CD4-positive, CD25-positive, alpha-beta regulatory T cell (primary cell): ENCODE measurements around the gene HS3ST4. TPM values are rescaled to one million over a fixed set of nuclear protein-coding genes. Genes with fewer than 3 reads are reported as not detected.

ENCODE experiments used
- ATAC-seq, 2 donors: fragments of 150-1000 bp; cut with Tn5 transposase; one replicate each; pipeline ENCODE4 v1.10.0; 2021; ENCODE audit warnings: low read depth in 2 of 2, moderate number of reproducible peaks in 2 of 2, moderate library complexity in 1 of 2
- DNase-seq, 3 donors: peaks; one replicate each; pipeline versions ENCODE4 v3.0.0 to v3.0.0-alpha.2; 2012 to 2022; ENCODE audit warnings: mixed read lengths in 1 of 3
- H3K27ac ChIP-seq: one replicate; pipeline ENCODE4 v1.7.0; 2013; ENCODE audit warnings: mild to moderate bottlenecking, low read length; ENCODE audit not compliant: insufficient read depth, poor library complexity, severe bottlenecking
- H3K27me3 ChIP-seq: one replicate; pipeline ENCODE4 v1.7.0; 2013; ENCODE audit warnings: low read length; ENCODE audit not compliant: control insufficient read depth, insufficient read depth
- H3K36me3 ChIP-seq: one replicate; pipeline ENCODE4 v1.7.0; 2013; ENCODE audit warnings: mild to moderate bottlenecking, low read length, moderate library complexity; ENCODE audit not compliant: control insufficient read depth, insufficient read depth
- H3K4me1 ChIP-seq: 2 replicates; pipeline ENCODE4 v1.7.0; 2013; ENCODE audit warnings: mild to moderate bottlenecking, low read length; ENCODE audit not compliant: insufficient read depth, control insufficient read depth, poor library complexity, severe bottlenecking
- H3K4me3 ChIP-seq: one replicate; pipeline ENCODE4 v1.7.0; 2013; ENCODE audit warnings: low read depth, mild to moderate bottlenecking, low read length, moderate library complexity
- H3K9me3 ChIP-seq, 2 experiments: 1 replicate in 1 of 2; 2 replicates in 1 of 2; pipeline ENCODE4 v1.7.0; 2013; ENCODE audit warnings: low read length in 2 of 2, mild to moderate bottlenecking in 1 of 2, moderate library complexity in 1 of 2; ENCODE audit not compliant: control insufficient read depth in 2 of 2
- H3K27ac Mint-ChIP-seq, 3 donors: one replicate each; pipeline ENCODE4 v1.8.0; 2020 to 2022; ENCODE audit warnings: mild to moderate bottlenecking in 3 of 3, mixed read lengths in 3 of 3, moderate library complexity in 2 of 3
- H3K27me3 Mint-ChIP-seq: one replicate; pipeline ENCODE4 v1.8.0; 2022; ENCODE audit warnings: mild to moderate bottlenecking, mixed read lengths
- H3K36me3 Mint-ChIP-seq: one replicate; pipeline ENCODE4 v1.8.0; 2020; ENCODE audit warnings: mixed read lengths
- H3K4me1 Mint-ChIP-seq, 4 donors: one replicate each; pipeline ENCODE4 v1.8.0; 2020 to 2022; ENCODE audit warnings: mixed read lengths in 4 of 4, mild to moderate bottlenecking in 1 of 4
- H3K4me3 Mint-ChIP-seq, 4 donors: one replicate each; pipeline ENCODE4 v1.8.0; 2020 to 2022; ENCODE audit warnings: mild to moderate bottlenecking in 4 of 4, mixed read lengths in 4 of 4, moderate library complexity in 3 of 4
- H3K9me3 Mint-ChIP-seq, 7 donors: one replicate each; pipeline ENCODE4 v1.8.0; 2020 to 2022; ENCODE audit warnings: mixed read lengths in 7 of 7, mild to moderate bottlenecking in 3 of 7, moderate library complexity in 2 of 7
- polyA plus RNA-seq, 4 donors: library from polyadenylated mRNA; unstranded; fragments of 300-500 nt; fragmentation: Illumina TruSeq; gene quantifications; one replicate each; pipeline ENCODE4 v1.2.3, GENCODE V29; 2021
- total RNA-seq: library from RNA; stranded (reverse); gene quantifications from one replicate; pipeline ENCODE4 v1.2.3, GENCODE V29; 2022

Gene HS3ST4
- total and polyA plus RNA-seq, 5 donors from 2014 or later = not detected

DNA sequence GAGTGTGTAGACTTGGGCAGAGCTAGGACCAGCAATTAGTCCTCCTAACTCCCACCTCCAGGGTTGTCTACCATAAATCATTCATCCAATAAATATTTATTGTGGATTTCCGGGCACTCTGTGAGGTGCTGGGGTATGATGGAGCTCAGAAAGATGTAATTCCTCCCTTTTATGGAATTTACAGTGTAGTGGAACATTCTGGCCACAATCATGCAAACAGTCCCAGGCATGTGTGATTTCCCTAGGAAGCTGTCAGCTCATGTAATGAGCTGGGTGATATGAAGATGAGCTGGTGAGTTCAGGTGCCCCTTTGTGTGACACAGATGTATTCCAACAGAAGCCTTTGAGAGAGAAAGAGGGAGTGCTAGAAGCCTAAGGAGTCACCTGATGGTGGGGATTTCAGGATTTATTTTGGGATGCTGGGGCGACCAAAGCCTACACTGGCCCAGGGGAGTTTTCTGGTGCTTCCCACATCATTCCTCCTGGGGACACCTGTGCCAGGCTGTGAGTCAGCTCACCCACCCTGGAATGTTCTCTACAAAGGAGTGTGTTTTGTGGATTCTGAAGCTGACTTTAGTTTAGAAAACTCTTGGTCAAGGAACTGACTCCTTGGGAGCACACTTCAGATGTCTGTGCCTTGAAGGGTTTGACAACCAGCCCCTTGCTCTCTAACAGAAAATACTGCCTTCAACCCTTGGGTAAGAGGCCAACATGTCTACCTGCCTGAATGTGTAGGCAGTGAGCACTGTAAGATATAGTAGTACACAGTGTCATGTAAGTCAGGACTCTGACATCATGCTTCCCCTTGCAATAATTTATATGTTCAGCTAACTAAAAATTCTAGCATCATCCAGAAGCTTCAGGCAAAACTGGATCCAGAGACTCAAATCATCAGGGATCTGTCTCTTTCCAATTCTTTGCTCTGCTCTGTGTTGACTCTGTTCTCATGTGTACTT lies 42.9 kb downstream of the HS3ST4 start:
- H3K4me1 Mint-ChIP-seq = no peaks in the 10 kb centered on the region
- no peak overlapping the region for H3K27ac Mint-ChIP-seq
- no peaks in the 10 kb centered on the region for H3K36me3 ChIP-seq
- H3K9me3 Mint-ChIP-seq = peaks cover 0 to 1% (median 0%) of the 10 kb centered on the region in 7 donors
- H3K4me3 ChIP-seq = no peak overlapping the region
- no peak overlapping the region for H3K4me3 Mint-ChIP-seq
- ATAC-seq = no peak
- H3K9me3 ChIP-seq = no peaks in the 10 kb centered on the region
- no peaks in the 10 kb centered on the region for H3K4me1 ChIP-seq
- no peaks in the 10 kb centered on the region for H3K27me3 Mint-ChIP-seq
- no peaks in the 10 kb centered on the region for H3K36me3 Mint-ChIP-seq
- no peak for DNase-seq
- no peaks in the 10 kb centered on the region for H3K27me3 ChIP-seq
- no peak overlapping the region for H3K27ac ChIP-seq

DNA sequence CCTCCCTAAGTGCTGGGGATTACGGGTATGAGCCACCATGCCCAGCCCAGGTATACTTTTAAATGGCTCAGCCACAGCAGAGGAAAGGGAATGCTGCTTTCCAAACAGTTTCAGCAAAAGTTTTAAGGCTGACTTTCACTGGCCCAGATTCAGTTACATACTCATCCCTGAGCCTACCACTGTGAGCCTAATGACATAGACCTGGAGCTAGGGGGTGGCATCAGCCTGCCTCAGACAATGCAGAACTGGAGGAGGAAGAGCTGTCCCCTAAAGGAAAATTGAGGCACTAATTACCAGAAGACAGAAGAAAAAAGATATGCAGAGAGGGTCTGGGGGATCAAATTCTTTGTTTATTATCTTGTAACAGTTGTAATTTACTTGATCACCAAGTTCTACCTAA lies 43.9 kb downstream of the HS3ST4 start:
- Mint-ChIP-seq H3K4me1 (no peaks in the 10 kb centered on the region), H3K4me3 (no peak overlapping the region), H3K36me3 (no peaks in the 10 kb centered on the region), H3K9me3 (no peaks in the 10 kb centered on the region), H3K27me3 (no peaks in the 10 kb centered on the region), H3K27ac (no peak overlapping the region)
- H3K36me3 ChIP-seq = no peaks in the 10 kb centered on the region
- ATAC-seq (no peak), DNase-seq (no peak)
- H3K9me3 ChIP-seq = no peaks in the 10 kb centered on the region
- no peak overlapping the region for H3K4me3 ChIP-seq
- H3K27me3 ChIP-seq = no peaks in the 10 kb centered on the region
- no peaks in the 10 kb centered on the region for H3K4me1 ChIP-seq
- H3K27ac ChIP-seq = no peak overlapping the region

- no peak overlapping the region for H3K27ac ChIP-seq
- H3K27ac Mint-ChIP-seq = no peak overlapping the region
- no peaks in the 10 kb centered on the region for H3K4me1 ChIP-seq
- no peak overlapping the region for H3K4me3 Mint-ChIP-seq
- H3K27me3 ChIP-seq = no peaks in the 10 kb centered on the region
- H3K4me1 Mint-ChIP-seq = no peaks in the 10 kb centered on the region
- no peak for DNase-seq
- no peaks in the 10 kb centered on the region for H3K27me3 Mint-ChIP-seq
- no peaks in the 10 kb centered on the region for H3K36me3 Mint-ChIP-seq
- no peak overlapping the region for H3K4me3 ChIP-seq
- H3K9me3 ChIP-seq = no peaks in the 10 kb centered on the region
- peaks cover 0 to 15% (median 4%) of the 10 kb centered on the region in 7 donors for H3K9me3 Mint-ChIP-seq
- no peak for ATAC-seq
- H3K36me3 ChIP-seq = no peaks in the 10 kb centered on the region
Observed at GRCh38 chr16:25747160-25747758, 55.5 kb downstream of the HS3ST4 start.

DNA sequence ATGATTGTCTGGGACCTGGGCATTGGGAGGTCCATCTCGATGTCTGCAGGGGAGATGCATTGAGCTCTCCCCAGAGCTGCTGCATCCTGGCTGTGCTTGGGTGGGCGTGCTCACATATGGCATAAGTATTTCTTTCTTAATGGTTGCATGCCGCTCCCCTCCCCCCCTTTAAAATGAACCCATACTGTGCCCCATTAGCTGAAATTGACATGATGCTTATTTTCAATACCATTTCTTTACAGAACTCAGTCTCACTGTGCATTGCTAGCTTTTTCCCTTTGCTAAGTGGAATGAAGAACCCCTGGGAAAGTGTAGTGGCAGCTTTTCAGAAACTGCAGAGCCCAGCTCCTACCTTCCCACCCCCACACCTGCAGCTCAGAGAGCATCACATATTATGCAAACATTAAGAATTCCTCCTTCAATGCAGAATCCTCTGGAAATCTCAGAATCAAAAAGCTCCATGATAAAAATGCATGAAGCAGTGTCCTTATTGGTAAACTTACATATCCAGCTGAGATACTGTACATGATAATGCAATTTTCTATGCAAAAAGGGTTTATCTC lies 56.4 kb downstream of the HS3ST4 start:
- Mint-ChIP-seq H3K9me3 (peaks cover 0 to 15% (median 4%) of the 10 kb centered on the region in 7 donors), H3K27me3 (no peaks in the 10 kb centered on the region), H3K36me3 (no peaks in the 10 kb centered on the region), H3K4me1 (no peaks in the 10 kb centered on the region), H3K4me3 (no peak overlapping the region), H3K27ac (no peak overlapping the region)
- H3K9me3 ChIP-seq = no peaks in the 10 kb centered on the region
- no peaks in the 10 kb centered on the region for H3K4me1 ChIP-seq
- no peaks in the 10 kb centered on the region for H3K36me3 ChIP-seq
- DNase-seq = no peak
- no peak overlapping the region for H3K4me3 ChIP-seq
- ATAC-seq = no peak
- no peak overlapping the region for H3K27ac ChIP-seq
- no peaks in the 10 kb centered on the region for H3K27me3 ChIP-seq

- no peak overlapping the region for H3K4me3 Mint-ChIP-seq
- H3K27me3 ChIP-seq = no peaks in the 10 kb centered on the region
- no peak overlapping the region for H3K27ac Mint-ChIP-seq
- H3K27me3 Mint-ChIP-seq = no peaks in the 10 kb centered on the region
- H3K4me1 Mint-ChIP-seq = no peaks in the 10 kb centered on the region
- no peak overlapping the region for H3K27ac ChIP-seq
- no peak for ATAC-seq
- no peaks in the 10 kb centered on the region for H3K36me3 ChIP-seq
- H3K9me3 ChIP-seq = no peaks in the 10 kb centered on the region
- H3K4me3 ChIP-seq = no peak overlapping the region
- H3K9me3 Mint-ChIP-seq = peaks cover 0 to 11% (median 5%) of the 10 kb centered on the region in 7 donors
- no peak for DNase-seq
- H3K4me1 ChIP-seq = no peaks in the 10 kb centered on the region
- no peaks in the 10 kb centered on the region for H3K36me3 Mint-ChIP-seq
Observed at GRCh38 chr16:25750488-25751216, 58.9 kb downstream of the HS3ST4 start.

- DNase-seq = no peak
- Histone ChIP-seq H3K27me3 (no peaks in the 10 kb centered on the region), H3K27ac (no peak overlapping the region), H3K4me1 (no peaks in the 10 kb centered on the region), H3K36me3 (no peaks in the 10 kb centered on the region), H3K4me3 (no peak overlapping the region), H3K9me3 (no peaks in the 10 kb centered on the region)
- H3K27me3 Mint-ChIP-seq = no peaks in the 10 kb centered on the region
- H3K4me3 Mint-ChIP-seq = no peak overlapping the region
- H3K9me3 Mint-ChIP-seq = peaks cover 0 to 11% (median 5%) of the 10 kb centered on the region in 7 donors
- H3K4me1 Mint-ChIP-seq = no peaks in the 10 kb centered on the region
- H3K36me3 Mint-ChIP-seq = no peaks in the 10 kb centered on the region
- ATAC-seq = no peak
- no peak overlapping the region for H3K27ac Mint-ChIP-seq
Observed at GRCh38 chr16:25751230-25751835, 59.6 kb downstream of the HS3ST4 start.

DNA sequence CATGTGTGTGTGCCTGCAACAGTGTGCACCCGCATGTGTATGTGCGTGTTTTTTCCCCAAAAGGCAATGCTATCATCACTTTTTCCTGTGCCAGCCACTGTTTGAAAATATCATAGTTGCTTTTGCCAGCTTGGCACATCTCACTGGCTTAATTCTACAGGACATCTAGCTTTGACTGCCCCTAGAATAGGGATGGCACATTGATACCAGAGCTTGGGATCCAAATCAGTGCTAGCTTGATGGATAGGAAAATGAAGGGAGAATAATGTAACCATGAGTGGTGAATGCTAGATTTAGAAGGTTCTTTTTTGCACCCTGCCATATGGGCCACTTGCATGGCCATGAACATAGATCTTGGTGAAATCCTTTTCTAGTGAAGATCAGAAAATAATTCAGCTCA lies 72.7 kb downstream of the HS3ST4 start:
- DNase-seq (no peak), ATAC-seq (no peak)
- H3K27ac Mint-ChIP-seq = no peak overlapping the region
- Histone ChIP-seq H3K27ac (no peak overlapping the region), H3K36me3 (no peaks in the 10 kb centered on the region), H3K9me3 (no peaks in the 10 kb centered on the region), H3K4me1 (no peaks in the 10 kb centered on the region), H3K4me3 (no peak overlapping the region), H3K27me3 (no peaks in the 10 kb centered on the region)
- H3K4me3 Mint-ChIP-seq = no peak overlapping the region
- no peaks in the 10 kb centered on the region for H3K9me3 Mint-ChIP-seq
- H3K27me3 Mint-ChIP-seq = no peaks in the 10 kb centered on the region
- H3K4me1 Mint-ChIP-seq = no peaks in the 10 kb centered on the region
- no peaks in the 10 kb centered on the region for H3K36me3 Mint-ChIP-seq
